Activated CD8-positive, alpha-beta T cell treated with anti-CD3 and anti-CD28 coated beads, Interleukin-2, amount 10 ng/mL, durations not matched to agents 7 days and 5 days (primary cell): ENCODE data around the gene TOMM6. TPM values are rescaled to one million over a fixed set of nuclear protein-coding genes. Genes with fewer than 3 reads are reported as not detected.

Source experiments
- ATAC-seq: fragments of 150-1000 bp; cut with Tn5 transposase; one replicate; pipeline ENCODE4 v1.10.0; 2021; ENCODE audit warnings: moderate library complexity
- CTCF ChIA-PET: fragments of 350-600 bp; sonication (Branson Sonifier 250); formaldehyde crosslinking; loops from one replicate; lab custom pipeline; 2021; ENCODE audit warnings: antibody characterized with exemption; lab: Charles Lee
- POLR2A ChIA-PET: fragments of 350-600 bp; sonication (Branson Sonifier 250); formaldehyde crosslinking; loops from one replicate; lab custom pipeline; 2021; ENCODE audit warnings: antibody characterized with exemption; lab: Charles Lee
- DNase-seq: peaks from one replicate; pipeline ENCODE4 v3.0.0-alpha.2; 2020
- H3K27ac Mint-ChIP-seq: one replicate; pipeline ENCODE4 v1.8.0; 2021; ENCODE audit warnings: mild to moderate bottlenecking, mixed read lengths
- H3K27me3 Mint-ChIP-seq: one replicate; pipeline ENCODE4 v1.8.0; 2021; ENCODE audit warnings: low read depth, mixed read lengths
- H3K36me3 Mint-ChIP-seq: one replicate; pipeline ENCODE4 v1.8.0; 2021; ENCODE audit warnings: low read depth, mixed read lengths
- H3K4me1 Mint-ChIP-seq: one replicate; pipeline ENCODE4 v1.8.0; 2021; ENCODE audit warnings: low read depth, mixed read lengths
- H3K4me3 Mint-ChIP-seq: one replicate; pipeline ENCODE4 v1.8.0; 2021; ENCODE audit warnings: mild to moderate bottlenecking, mixed read lengths
- H3K9me3 Mint-ChIP-seq: one replicate; pipeline ENCODE4 v1.8.0; 2022; ENCODE audit warnings: mixed read lengths; ENCODE audit not compliant: insufficient read depth
- total RNA-seq, 2 experiments: library from RNA; stranded (reverse); gene quantifications; one replicate each; pipeline ENCODE4 v1.2.3, GENCODE V29; 2021

Gene TOMM6
- total RNA-seq, 2 experiments from 2014 or later: 215 to 218 TPM

- Mint-ChIP-seq H3K4me3 (peak overlapping the region; percentile 87), H3K4me1 (peaks cover 15% of the 10 kb centered on the region), H3K36me3 (peaks cover 4% of the 10 kb centered on the region), H3K27me3 (peaks cover 18% of the 10 kb centered on the region), H3K9me3 (no peaks in the 10 kb centered on the region), H3K27ac (peak overlapping the region; percentile 76)
- DNase-seq (no peak), ATAC-seq (no peak)
- POLR2A ChIA-PET: no interaction called here
- CTCF ChIA-PET: interaction anchor here (14.3 kb wide), 1 partner anchor 267 kb away, joined by 286 read pairs; the partner anchor contains the start of gene TAF8
Observed at GRCh38 chr6:41779336-41779735, 8.2 kb upstream of the TOMM6 start.

- CTCF ChIA-PET: interaction anchor here (1.3 to 14.3 kb wide), 2 partner anchors 46 to 267 kb away, joined by 4 to 286 read pairs; partner anchors contain the start of gene TAF8
Observed at GRCh38 chr6:41779788-41780550, 7.5 kb upstream of the TOMM6 start, which contains the start of gene FRS3. TSS of gene FRS3 (minus strand) at chr6:41779900. CDS start at chr6:41776987, 2,913 bp downstream.

GRCh38 chr6:41780551-41781365, 6.7 kb upstream of the TOMM6 start, which contains the start of gene PRICKLE4:
TSS of gene PRICKLE4 (plus strand) at chr6:41780782. CDS start at chr6:41783474, 2,692 bp downstream.
- peak within 1 kb of the TSS; percentile 68 for H3K27ac Mint-ChIP-seq
- POLR2A ChIA-PET: no interaction called here
- ATAC-seq: peak; percentile 11

More at GRCh38 chr6:41779788-41780550, 7.5 kb upstream of the TOMM6 start, which contains the start of gene FRS3:
- POLR2A ChIA-PET: no interaction called here
- Mint-ChIP-seq H3K4me3 (peak within 1 kb of the TSS; percentile 87), H3K27me3 (peaks cover 18% of the 10 kb centered on the region), H3K4me1 (peaks cover 15% of the 10 kb centered on the region), H3K36me3 (peaks cover 4% of the 10 kb centered on the region), H3K27ac (peak within 1 kb of the TSS; percentile 76), H3K9me3 (no peaks in the 10 kb centered on the region)
- ATAC-seq (peak; percentile 95), DNase-seq (peak; percentile 98)

GRCh38 chr6:41781366-41781730, 6.1 kb upstream of the TOMM6 start:
- Mint-ChIP-seq H3K9me3 (no peaks in the 10 kb centered on the region), H3K4me1 (peaks cover 20% of the 10 kb centered on the region), H3K27me3 (peaks cover 18% of the 10 kb centered on the region), H3K4me3 (peak overlapping the region; percentile 59), H3K27ac (peak overlapping the region; percentile 61), H3K36me3 (peaks cover 4% of the 10 kb centered on the region)
- no peak for DNase-seq
- ChIA-PET CTCF (interaction anchor here (0.8 to 14.3 kb wide), 4 partner anchors 19 to 323 kb away, joined by 3 to 286 read pairs (median 4); partner anchors contain the start of gene TAF8), POLR2A (no interaction called here)
- no peak for ATAC-seq

More at GRCh38 chr6:41780551-41781365, 6.7 kb upstream of the TOMM6 start, which contains the start of gene PRICKLE4:
- Mint-ChIP-seq H3K4me3 (peak within 1 kb of the TSS; percentile 82), H3K4me1 (peaks cover 17% of the 10 kb centered on the region), H3K27me3 (peaks cover 18% of the 10 kb centered on the region), H3K9me3 (no peaks in the 10 kb centered on the region), H3K36me3 (peaks cover 4% of the 10 kb centered on the region)
- CTCF ChIA-PET: interaction anchor here (1.3 to 14.3 kb wide), 3 partner anchors 47 to 324 kb away, joined by 4 to 286 read pairs (median 5); partner anchors contain the start of gene TAF8
- DNase-seq: no peak

- Mint-ChIP-seq H3K9me3 (no peaks in the 10 kb centered on the region), H3K4me3 (no peak overlapping the region), H3K27me3 (peaks cover 18% of the 10 kb centered on the region), H3K36me3 (peaks cover 4% of the 10 kb centered on the region), H3K27ac (no peak overlapping the region), H3K4me1 (peaks cover 20% of the 10 kb centered on the region)
- DNase-seq (no peak), ATAC-seq (no peak)
- ChIA-PET CTCF (interaction anchor here (0.9 to 14.3 kb wide), 3 partner anchors 263 to 764 kb away, joined by 3 to 286 read pairs (median 5); partner anchors contain the start of gene TAF8), POLR2A (no interaction called here)
Observed at GRCh38 chr6:41783106-41783780, 4.3 kb upstream of the TOMM6 start.

GRCh38 chr6:41784581-41785171, 2.8 kb upstream of the TOMM6 start:
- no peaks in the 10 kb centered on the region for H3K9me3 Mint-ChIP-seq
- no peak overlapping the region for H3K4me3 Mint-ChIP-seq
- POLR2A ChIA-PET: interaction anchor here (0.9 to 3.5 kb wide), 4 partner anchors 257 to 779 kb away, joined by 3 to 33 read pairs (median 3); partner anchors contain the start of genes TAF8 and UBR2
- peaks cover 18% of the 10 kb centered on the region for H3K27me3 Mint-ChIP-seq
- DNase-seq (no peak), ATAC-seq (no peak)
- H3K36me3 Mint-ChIP-seq: peaks cover 12% of the 10 kb centered on the region
- H3K27ac Mint-ChIP-seq: no peak overlapping the region
- H3K4me1 Mint-ChIP-seq: peaks cover 26% of the 10 kb centered on the region
- CTCF ChIA-PET: interaction anchor here (0.6 to 14.3 kb wide), 9 partner anchors 18 to 763 kb away, joined by 3 to 286 read pairs (median 5); partner anchors contain the start of gene TAF8

- ATAC-seq (no peak), DNase-seq (no peak)
- H3K4me3 Mint-ChIP-seq: peak overlapping the region; percentile 93
Observed at GRCh38 chr6:41785254-41785653, 2.2 kb upstream of the TOMM6 start.

GRCh38 chr6:41785689-41786450, 1.6 kb upstream of the TOMM6 start:
- peaks cover 21% of the 10 kb centered on the region for H3K36me3 Mint-ChIP-seq
- DNase-seq (no peak), ATAC-seq (no peak)
- CTCF ChIA-PET: interaction anchor here (0.8 to 14.3 kb wide), 22 partner anchors 8 to 762 kb away, joined by 3 to 286 read pairs (median 10); partner anchors contain the start of genes BYSL, CCND3, MED20 and TAF8
- peaks cover 16% of the 10 kb centered on the region for H3K27me3 Mint-ChIP-seq
- POLR2A ChIA-PET: interaction anchor here (1.0 to 3.5 kb wide), 8 partner anchors 52 to 265 kb away, joined by 3 to 33 read pairs (median 13); partner anchors contain the start of genes BYSL, MED20, TAF8 and USP49
- peak overlapping the region; percentile 93 for H3K4me3 Mint-ChIP-seq
- peak overlapping the region; percentile 98 for H3K27ac Mint-ChIP-seq
- no peaks in the 10 kb centered on the region for H3K9me3 Mint-ChIP-seq
- peaks cover 27% of the 10 kb centered on the region for H3K4me1 Mint-ChIP-seq

More at GRCh38 chr6:41785254-41785653, 2.2 kb upstream of the TOMM6 start:
- Mint-ChIP-seq H3K27ac (no peak overlapping the region), H3K9me3 (no peaks in the 10 kb centered on the region), H3K36me3 (peaks cover 17% of the 10 kb centered on the region), H3K27me3 (peaks cover 17% of the 10 kb centered on the region), H3K4me1 (peaks cover 27% of the 10 kb centered on the region)
- CTCF ChIA-PET: interaction anchor here (0.8 to 14.3 kb wide), 11 partner anchors 8 to 762 kb away, joined by 3 to 286 read pairs (median 22); partner anchors contain the start of genes BYSL, MED20, TAF8 and TFEB
- POLR2A ChIA-PET: interaction anchor here (1.0 to 3.5 kb wide), 3 partner anchors 136 to 261 kb away, joined by 3 to 33 read pairs (median 3); partner anchors contain the start of genes BYSL and MED20

- Mint-ChIP-seq H3K36me3 (peaks cover 25% of the 10 kb centered on the region), H3K4me1 (peaks cover 22% of the 10 kb centered on the region), H3K4me3 (peak overlapping the region; percentile 93), H3K27ac (peak overlapping the region; percentile 98), H3K9me3 (no peaks in the 10 kb centered on the region), H3K27me3 (peaks cover 9% of the 10 kb centered on the region)
- ChIA-PET CTCF (interaction anchor here (0.8 to 14.3 kb wide), 38 partner anchors 9 to 777 kb away, joined by 3 to 286 read pairs (median 6); partner anchors contain the start of genes BYSL, CCND3, MED20 and MRPS10), POLR2A (interaction anchor here (0.7 to 3.5 kb wide), 13 partner anchors 9 to 264 kb away, joined by 3 to 33 read pairs (median 7); partner anchors contain the start of genes BYSL, MED20, TAF8 and USP49)
- ATAC-seq (peak; percentile 74), DNase-seq (peak; percentile 90)
Observed at GRCh38 chr6:41786451-41787218, 859 bp upstream of the TOMM6 start.
